NOMO-1 (cell line): ENCODE results near the gene MRTFA.
"Not testable (repeated sequence)": the region's sequence is repeated elsewhere in the genome, so short reads cannot be mapped to it uniquely, and the experiment has no call there.

ENCODE experiments used
- DNase-seq, 2 experiments: peaks; one replicate each; lab custom pipeline; 2025; ENCODE audit not compliant: unreplicated experiment in 2 of 2; lab: John Stamatoyannopoulos, UW

Gene MRTFA

GRCh38 chr22:40636380-40637182 is at the start of gene MRTFA:
MRTFA (minus strand) TSS chr22:40636719.
- DNase-seq, result peak; percentile 99 to 100

GRCh38 chr22:40685406-40685805 is 48.9 kb upstream of the MRTFA start:
- no peak for DNase-seq

- no peak for DNase-seq
Measured at GRCh38 chr22:40684728-40685127, 48.2 kb upstream of the MRTFA start.

- no peak for DNase-seq
Measured at GRCh38 chr22:40681451-40681850, 44.9 kb upstream of the MRTFA start.

- DNase-seq, result no peak
Measured at GRCh38 chr22:40680819-40681183, 44.3 kb upstream of the MRTFA start.

GRCh38 chr22:40679964-40680818 is 43.7 kb upstream of the MRTFA start:
- no peak for DNase-seq

- DNase-seq, result no peak
Measured at GRCh38 chr22:40679249-40679963, 42.9 kb upstream of the MRTFA start, which contains the start of gene MCHR1. MCHR1 (plus strand) TSS chr22:40679484; CDS start chr22:40679653, 169 bp downstream.

GRCh38 chr22:40678493-40679248 is 42.2 kb upstream of the MRTFA start:
- no peak for DNase-seq

- no peak for DNase-seq
Measured at GRCh38 chr22:40676644-40677043, 40.1 kb upstream of the MRTFA start.

GRCh38 chr22:40676166-40676565 is 39.6 kb upstream of the MRTFA start:
- not testable (repeated sequence) for DNase-seq

- no peak for DNase-seq
Measured at GRCh38 chr22:40674274-40674673, 37.8 kb upstream of the MRTFA start.

GRCh38 chr22:40673017-40673416 is 36.5 kb upstream of the MRTFA start:
- no peak for DNase-seq

GRCh38 chr22:40671796-40672360 is 35.4 kb upstream of the MRTFA start:
- DNase-seq, result no peak

GRCh38 chr22:40671369-40671768 is 34.9 kb upstream of the MRTFA start:
- no peak for DNase-seq

GRCh38 chr22:40670058-40670457 is 33.5 kb upstream of the MRTFA start:
- DNase-seq, result no peak

- DNase-seq, result no peak
Measured at GRCh38 chr22:40668611-40669411, 32.3 kb upstream of the MRTFA start.

GRCh38 chr22:40666151-40666848 is 29.8 kb upstream of the MRTFA start:
- DNase-seq, result no peak

- no peak for DNase-seq
Measured at GRCh38 chr22:40665312-40665711, 28.8 kb upstream of the MRTFA start.

- no peak for DNase-seq
Measured at GRCh38 chr22:40661671-40662070, 25.2 kb upstream of the MRTFA start.
